IPS-18c (cell line): ENCODE measurements around the gene CCDC74A.
"Not testable (repeated sequence)": the region's sequence is repeated elsewhere in the genome, so short reads cannot be mapped to it uniquely, and the experiment has no call there.

Experiments used
- H3K4me3 ChIP-seq: 2 replicates; pipeline ENCODE4 v1.7.0; 2013; ENCODE audit warnings: low read depth, mild to moderate bottlenecking, low read length, moderate library complexity; ENCODE audit not compliant: insufficient read depth
- H3K9me3 ChIP-seq: one replicate; pipeline ENCODE4 v1.6.1; 2013; ENCODE audit warnings: mild to moderate bottlenecking, low read length, moderate library complexity; ENCODE audit not compliant: control insufficient read depth, insufficient read depth

CCDC74A gene

GRCh38 chr2:131527131-131528001, at the start of gene CCDC74A:
Gene CCDC74A (plus strand): TSS chr2:131527888. CDS start chr2:131527971, 83 bp downstream.
- H3K4me3 ChIP-seq = peak within 1 kb of the TSS; percentile 28; the same call in 1 of the 2 replicates
- not testable (repeated sequence) for H3K9me3 ChIP-seq

DNA sequence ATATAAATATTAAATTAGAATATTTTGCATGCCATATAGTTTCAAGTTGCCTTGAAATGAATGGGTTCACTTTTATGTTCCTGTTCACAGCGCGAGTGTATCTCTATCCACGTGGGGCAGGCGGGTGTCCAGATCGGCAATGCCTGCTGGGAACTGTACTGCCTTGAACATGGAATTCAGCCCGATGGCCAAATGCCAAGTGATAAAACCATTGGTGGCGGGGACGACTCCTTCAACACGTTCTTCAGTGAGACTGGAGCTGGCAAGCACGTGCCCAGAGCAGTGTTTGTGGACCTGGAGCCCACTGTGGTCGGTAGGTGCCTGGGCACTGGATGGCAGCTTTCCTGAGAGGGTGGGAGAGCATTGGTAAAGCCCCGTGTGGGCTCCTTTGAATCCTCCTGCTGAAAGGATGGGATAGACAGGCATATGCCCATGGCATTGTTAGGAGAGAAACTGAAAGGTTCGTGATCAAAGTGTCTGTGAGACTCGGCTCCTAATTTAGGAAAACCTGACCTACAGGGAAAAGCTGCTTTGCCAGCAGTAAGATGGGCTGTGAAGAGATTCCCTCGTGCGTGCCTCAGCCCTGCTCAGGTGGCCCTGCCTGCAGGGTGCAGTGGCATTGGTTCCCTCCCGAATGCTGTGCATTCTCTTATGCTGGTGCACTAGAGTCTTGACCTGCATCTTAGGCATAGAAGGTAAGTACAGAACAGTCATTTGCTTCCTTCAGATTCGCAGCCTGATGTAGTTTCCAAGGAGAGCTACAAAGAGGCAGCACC, 49.4 kb upstream of the CCDC74A start:
- H3K4me3 ChIP-seq, H3K9me3 ChIP-seq: not testable (repeated sequence)

GRCh38 chr2:131478850-131479461, 48.7 kb upstream of the CCDC74A start:
- not testable (repeated sequence) for H3K4me3 ChIP-seq, H3K9me3 ChIP-seq

- not testable (repeated sequence) for H3K9me3 ChIP-seq, H3K4me3 ChIP-seq
Observed at GRCh38 chr2:131480351-131480750, 47.3 kb upstream of the CCDC74A start.

DNA sequence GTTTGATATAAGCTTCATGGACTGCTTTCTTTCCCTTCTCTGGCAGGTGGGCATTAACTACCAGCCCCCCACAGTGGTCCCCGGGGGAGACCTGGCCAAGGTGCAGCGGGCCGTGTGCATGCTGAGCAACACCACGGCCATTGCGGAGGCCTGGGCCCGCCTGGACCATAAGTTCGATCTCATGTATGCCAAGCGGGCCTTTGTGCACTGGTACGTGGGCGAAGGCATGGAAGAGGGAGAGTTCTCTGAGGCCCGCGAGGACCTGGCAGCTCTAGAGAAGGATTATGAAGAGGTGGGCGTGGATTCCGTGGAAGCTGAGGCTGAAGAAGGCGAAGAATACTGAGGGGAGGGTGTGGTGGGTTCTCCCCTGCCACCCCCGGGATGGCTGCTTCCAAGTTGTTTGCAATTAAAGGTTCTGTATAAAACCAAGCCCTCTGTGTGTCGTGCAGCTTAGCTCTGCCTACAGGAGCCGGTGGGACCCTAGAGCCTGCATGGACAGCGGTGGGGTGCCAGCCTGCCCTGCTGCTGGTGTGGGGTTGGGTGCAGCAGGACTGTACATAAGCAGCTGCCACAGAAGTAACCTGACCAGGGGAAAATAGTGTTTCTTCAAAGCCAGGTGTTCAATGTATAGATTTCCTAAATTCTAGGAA, 45.1 kb upstream of the CCDC74A start:
- not testable (repeated sequence) for H3K9me3 ChIP-seq, H3K4me3 ChIP-seq

DNA sequence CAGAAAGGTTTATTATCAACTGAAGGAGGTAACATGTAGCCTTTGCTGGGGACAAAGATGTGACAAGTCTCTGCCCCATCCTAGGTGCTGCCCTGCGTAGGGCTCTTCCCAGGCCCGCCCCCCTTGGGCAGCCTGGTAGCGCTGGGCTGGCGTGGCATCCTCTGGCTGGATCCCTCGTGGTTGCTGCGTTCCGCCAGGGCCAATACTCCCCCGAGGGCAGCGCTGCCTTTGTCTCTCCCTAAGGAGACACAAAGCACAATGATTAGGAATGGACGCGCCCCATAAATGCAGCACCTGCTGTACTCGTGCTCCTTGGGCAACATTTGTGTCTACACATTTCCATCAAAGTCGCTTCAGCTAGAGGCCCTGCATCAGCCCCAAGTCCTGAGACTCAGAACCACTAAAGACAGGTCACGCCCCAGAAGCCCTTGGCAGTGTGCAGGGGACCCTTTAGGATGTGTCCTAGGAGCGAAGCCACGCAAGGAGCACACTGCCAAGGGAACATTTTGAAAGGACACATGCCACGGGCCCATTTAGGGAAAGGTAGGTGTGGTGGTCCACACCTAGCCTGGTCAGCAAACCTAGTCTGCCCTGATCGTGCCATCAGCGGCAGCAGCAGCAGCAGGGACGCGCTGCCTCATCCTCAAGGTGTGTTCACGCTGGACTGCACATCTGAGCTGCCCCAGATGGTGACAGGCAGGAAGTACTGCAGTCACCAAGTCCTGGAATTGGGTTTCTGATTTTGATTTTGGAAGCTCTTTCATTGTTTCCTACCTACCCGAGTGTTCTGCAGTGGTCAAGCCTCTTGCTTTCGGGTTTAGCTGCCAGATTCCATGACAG, 43.5 kb upstream of the CCDC74A start:
- H3K4me3 ChIP-seq, H3K9me3 ChIP-seq: not testable (repeated sequence)

GRCh38 chr2:131484906-131485460, 42.7 kb upstream of the CCDC74A start:
- not testable (repeated sequence) for H3K4me3 ChIP-seq, H3K9me3 ChIP-seq

DNA sequence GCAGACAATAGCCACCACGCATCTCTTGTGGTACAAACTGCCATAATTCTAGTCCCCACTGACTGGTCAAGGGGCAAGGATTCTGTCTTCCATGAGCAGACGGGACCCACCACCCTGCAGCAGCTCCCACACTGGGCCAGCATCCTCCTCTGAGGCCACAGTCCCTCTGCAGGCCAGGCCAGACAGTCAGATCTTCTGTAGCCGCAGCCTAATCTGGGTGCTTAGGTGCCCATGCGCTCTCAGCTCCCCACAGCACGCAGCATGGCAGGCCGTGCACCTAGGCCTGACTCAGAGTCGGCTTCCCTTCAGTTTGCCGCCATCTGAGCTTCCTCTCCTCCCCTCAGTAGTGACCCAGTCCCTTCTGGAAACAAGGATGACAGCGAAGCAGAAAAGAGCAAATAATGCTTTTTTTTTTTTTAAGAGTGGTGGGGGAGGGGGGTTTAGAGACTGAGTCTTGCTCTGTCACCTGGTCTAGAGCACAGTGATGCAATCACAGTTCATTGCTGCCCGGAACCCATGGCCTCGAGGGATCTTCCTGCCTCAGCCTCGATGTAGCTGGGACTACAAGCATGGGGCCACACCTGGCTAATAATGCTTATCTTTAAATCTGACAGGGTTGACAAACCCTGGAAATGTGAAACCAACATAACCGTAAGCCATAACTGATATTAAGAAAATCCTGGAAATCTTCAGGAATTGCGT, 41.3 kb upstream of the CCDC74A start:
- not testable (repeated sequence) for H3K9me3 ChIP-seq

DNA sequence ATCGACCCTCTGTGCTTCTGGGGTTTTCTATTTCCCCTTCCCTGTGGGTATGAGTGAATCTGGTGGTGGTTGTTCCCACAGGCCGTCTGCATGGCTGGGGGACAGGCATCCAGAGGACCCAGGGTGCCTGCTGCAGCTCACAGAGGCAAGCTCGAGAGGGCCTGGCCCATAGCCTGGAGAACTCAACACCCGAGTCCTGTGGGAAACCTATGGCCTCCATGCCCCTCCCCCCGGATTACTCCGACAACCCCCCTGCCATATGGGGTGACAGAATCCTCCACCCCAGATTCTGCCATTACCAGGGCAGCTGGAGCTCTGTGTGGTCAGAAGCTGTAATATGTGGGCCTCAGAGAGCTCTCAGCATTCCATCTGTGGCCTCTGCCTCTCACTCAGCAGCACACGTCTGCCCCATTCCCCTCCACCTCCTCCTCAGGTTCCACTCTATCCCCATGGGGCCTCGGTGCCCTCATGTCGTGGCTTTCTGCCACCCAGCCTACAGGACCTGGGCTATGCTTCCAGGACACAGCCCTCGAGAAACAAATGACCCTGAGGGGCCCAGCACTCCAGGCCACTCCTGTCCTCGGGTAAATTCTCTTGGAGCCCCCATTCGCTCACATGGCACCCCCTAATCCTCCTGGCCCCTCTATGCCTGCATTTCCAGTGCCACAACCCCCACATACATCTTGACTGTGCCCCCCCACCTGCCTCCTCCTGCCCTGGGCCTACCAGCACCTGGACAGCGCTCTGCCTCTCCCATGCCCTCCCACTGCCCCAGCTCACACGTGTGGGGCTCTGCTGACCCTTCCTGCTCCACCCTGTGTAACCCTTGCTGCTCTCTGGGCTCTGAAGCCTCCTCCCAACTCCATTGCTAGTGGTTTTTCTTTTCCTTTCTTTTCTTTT, 39.1 kb upstream of the CCDC74A start:
- H3K9me3 ChIP-seq = no peaks in the 10 kb centered on the region
- no peak overlapping the region for H3K4me3 ChIP-seq

More for the DNA sequence above, 41.3 kb upstream of the CCDC74A start:
- H3K4me3 ChIP-seq = not testable (repeated sequence)

DNA sequence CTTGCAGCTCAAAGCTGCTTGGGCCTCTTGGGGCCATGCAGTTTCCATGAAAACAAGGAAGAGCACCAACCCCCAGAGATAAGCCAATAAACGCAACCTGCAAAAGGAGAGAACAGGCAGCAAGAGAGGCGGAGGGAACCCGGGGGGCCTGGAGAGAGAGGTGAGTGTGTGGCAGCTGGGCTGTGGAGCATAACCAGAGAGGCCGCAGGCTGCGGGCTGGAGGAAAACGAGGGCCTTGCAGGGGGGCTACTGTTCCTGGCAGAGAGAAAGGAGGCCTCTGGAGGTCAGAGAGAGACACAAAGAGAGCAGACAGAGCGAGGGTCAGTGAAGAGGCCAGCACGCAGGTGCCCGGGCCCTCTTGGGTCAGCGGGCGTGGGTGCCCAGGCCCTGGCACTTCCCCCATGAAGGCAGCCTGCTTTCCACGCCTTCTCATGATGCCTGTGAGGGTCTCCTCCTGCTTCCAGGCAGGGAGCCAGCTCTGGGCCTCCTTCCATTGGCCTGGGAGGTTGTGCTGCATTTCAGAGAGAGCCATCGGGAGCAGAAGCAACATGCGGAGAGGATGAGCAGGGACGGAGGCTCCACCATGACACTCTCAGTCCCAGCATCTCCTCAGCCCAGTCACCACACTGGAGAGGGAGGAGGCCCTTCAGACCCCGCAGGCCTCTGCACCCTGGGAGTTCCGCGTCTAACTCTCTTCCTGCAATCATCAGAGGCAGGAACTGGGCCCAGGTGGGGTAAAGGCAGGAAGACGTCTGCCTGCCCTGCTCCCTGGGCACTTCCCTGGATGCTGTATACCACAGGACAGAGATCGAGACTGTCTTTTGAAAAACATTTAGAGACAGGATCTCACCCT, 36.8 kb upstream of the CCDC74A start:
- H3K4me3 ChIP-seq = peak overlapping the region; percentile 55
- H3K9me3 ChIP-seq = not testable (repeated sequence)

DNA sequence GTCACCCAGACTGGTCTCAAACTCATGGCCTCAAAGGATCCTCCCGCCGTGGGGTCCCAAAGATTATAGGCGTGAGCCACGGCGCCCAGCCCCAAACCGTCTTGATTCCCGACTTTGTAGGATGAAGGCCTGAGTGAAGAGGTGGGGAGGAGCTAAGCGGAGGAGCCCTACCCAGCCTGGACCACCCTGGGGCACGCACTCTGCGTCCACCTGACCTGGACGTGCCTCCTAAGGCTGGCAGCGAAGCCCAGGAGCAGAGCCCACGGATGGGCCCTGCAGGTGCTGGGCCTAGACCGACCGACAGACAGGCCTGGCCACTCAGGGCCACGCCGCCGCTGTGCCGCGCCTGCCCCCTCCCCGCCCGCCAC, 36.2 kb upstream of the CCDC74A start:
- H3K9me3 ChIP-seq = not testable (repeated sequence)
- peak overlapping the region; percentile 55 for H3K4me3 ChIP-seq

DNA sequence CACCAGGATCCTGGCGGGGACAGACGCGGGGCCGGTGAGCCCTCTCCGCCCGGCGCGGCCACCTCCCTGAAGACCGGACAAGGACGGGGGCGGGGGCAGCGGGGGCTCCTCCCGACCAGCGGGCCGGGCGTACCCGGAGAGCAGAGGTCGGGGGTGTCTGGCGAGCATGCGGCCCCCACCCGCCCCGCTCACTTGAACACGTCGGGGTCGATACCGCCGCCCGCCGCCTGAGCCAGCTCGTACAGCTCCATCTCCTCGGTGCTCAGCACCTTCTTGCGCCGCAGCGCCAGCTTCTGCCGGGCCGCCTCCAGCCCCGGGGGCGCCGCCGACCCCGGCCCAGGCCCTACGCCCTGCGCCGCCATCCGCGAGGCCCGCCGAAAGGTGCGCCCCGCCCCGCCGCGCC, 35.7 kb upstream of the CCDC74A start, which contains the start of gene MZT2A:
Gene MZT2A, minus strand, starts transcription at position 383 of the 403 bp plus-strand sequence. Its CDS starts 21 bp downstream, at position 362.
- peak within 1 kb of the TSS; percentile 79 for H3K4me3 ChIP-seq
- not testable (repeated sequence) for H3K9me3 ChIP-seq

- Histone ChIP-seq H3K9me3 (no peaks in the 10 kb centered on the region), H3K4me3 (peak overlapping the region; percentile 79)
Observed at GRCh38 chr2:131492418-131493198, 35.1 kb upstream of the CCDC74A start.
